MCF 10A (cell line): ENCODE measurements around the gene ANGEL1. TPM values are rescaled to one million over a fixed set of nuclear protein-coding genes. Genes with fewer than 3 reads are reported as not detected.

ENCODE experiments used
- BruUV-seq: library from RNA; stranded (reverse); fragments of 400-500 nt; replicated peaks from 2 replicates; lab custom pipeline; 2021; lab: Mats Ljungman, UMichigan
- CTCF ChIA-PET: fragments of 300-600 bp; sonication (Branson Sonifier 250); formaldehyde crosslinking; extraction: SDS; loops from one replicate; lab custom pipeline; 2021; ENCODE audit warnings: antibody characterized with exemption, inconsistent platforms; lab: Yijun Ruan, JAX
- POLR2A ChIA-PET: fragments of 300-600, 350-650 bp; sonication (Branson Sonifier 250); formaldehyde crosslinking; extraction: SDS; loops from one replicate; lab custom pipeline; 2020; ENCODE audit warnings: antibody characterized with exemption, inconsistent platforms; lab: Yijun Ruan, JAX
- DNase-seq: peaks from one replicate; pipeline ENCODE4 v3.0.0-alpha.2; 2018; ENCODE audit not compliant: unreplicated experiment
- H3K27ac Mint-ChIP-seq: one replicate; pipeline ENCODE4 v1.8.0; 2022; ENCODE audit warnings: mild to moderate bottlenecking, low read depth, mixed read lengths; ENCODE audit not compliant: unreplicated experiment
- H3K27me3 Mint-ChIP-seq: one replicate; pipeline ENCODE4 v1.8.0; 2022; ENCODE audit warnings: mixed read lengths; ENCODE audit not compliant: insufficient read depth, unreplicated experiment
- H3K36me3 Mint-ChIP-seq: one replicate; pipeline ENCODE4 v1.8.0; 2022; ENCODE audit warnings: mild to moderate bottlenecking, moderate library complexity, mixed read lengths; ENCODE audit not compliant: insufficient read depth, unreplicated experiment
- H3K4me1 Mint-ChIP-seq: one replicate; pipeline ENCODE4 v1.8.0; 2022; ENCODE audit warnings: mixed read lengths; ENCODE audit not compliant: insufficient read depth, unreplicated experiment
- H3K4me3 Mint-ChIP-seq: one replicate; pipeline ENCODE4 v1.8.0; 2022; ENCODE audit warnings: mild to moderate bottlenecking, moderate library complexity, mixed read lengths; ENCODE audit not compliant: unreplicated experiment
- H3K9me3 Mint-ChIP-seq: one replicate; pipeline ENCODE4 v1.8.0; 2022; ENCODE audit warnings: mixed read lengths; ENCODE audit not compliant: unreplicated experiment
- intact Hi-C: fragments of 100-400 bp; cut with micrococcal nuclease; formaldehyde crosslinking; loops from 2 replicates; pipeline ENCODE4 v1.14.1; 2022
- total RNA-seq: library from RNA; stranded (reverse); gene quantifications from 2 replicates; pipeline ENCODE4 v1.2.3, GENCODE V29; 2022
- TF ChIP-seq, protein P1 (sequence below): fragments of 200-600 bp; IDR thresholded peaks from one replicate; pipeline ENCODE4 v1.8.0; 2022; ENCODE audit warnings: antibody characterized with exemption, mild to moderate bottlenecking; ENCODE audit not compliant: unreplicated experiment

Gene ANGEL1
- total RNA-seq, 1 experiment from 2014 or later = 21.3 TPM

DNA sequence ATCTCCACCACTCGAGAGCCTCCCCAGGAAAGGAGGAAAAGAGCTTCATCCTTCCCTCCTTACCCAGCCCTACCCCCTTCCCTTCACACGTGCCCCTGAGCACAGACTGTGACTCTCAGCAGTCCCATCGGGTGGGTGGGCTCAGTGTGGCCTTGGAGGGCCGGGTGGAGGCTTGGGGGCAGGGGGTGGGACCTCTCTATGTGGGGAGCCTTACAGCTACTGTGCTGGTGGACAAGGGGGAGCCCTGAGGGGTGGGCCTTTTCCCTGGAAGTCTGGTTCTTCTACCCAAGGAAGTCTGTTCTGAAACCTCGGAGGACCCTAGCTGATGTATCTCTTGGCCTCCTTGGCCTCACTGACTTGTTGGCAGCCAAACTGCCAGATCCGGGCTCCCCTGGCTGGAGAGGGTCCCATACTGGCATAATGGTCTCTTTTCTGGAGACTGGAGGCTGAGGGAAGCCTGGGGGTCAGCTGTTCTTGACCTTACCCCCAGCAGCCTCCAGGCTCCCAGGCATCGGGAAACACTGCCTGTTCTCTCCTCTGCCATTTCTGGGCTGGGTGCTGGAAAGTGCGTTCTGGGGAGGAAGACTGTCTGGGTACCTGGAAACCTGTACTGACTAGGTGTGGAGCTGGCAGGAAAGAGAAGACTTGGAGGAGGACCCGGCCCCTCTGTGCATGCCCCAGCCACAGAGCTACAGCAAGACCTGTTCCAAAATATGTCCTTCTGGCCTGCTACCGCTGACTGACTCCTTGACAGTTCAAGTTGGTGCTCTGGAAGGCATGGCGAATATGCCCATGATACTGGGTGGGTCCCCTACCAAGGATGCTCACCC is 43.8 kb downstream of the ANGEL1 start:
- intact Hi-C loops = no loop called here
- Mint-ChIP-seq H3K27me3 (no peaks in the 10 kb centered on the region), H3K36me3 (peaks cover 2% of the 10 kb centered on the region), H3K9me3 (no peaks in the 10 kb centered on the region), H3K4me1 (no peaks in the 10 kb centered on the region), H3K4me3 (no peak overlapping the region), H3K27ac (no peak overlapping the region)
- ChIA-PET POLR2A (no interaction called here), CTCF (interaction anchor here (0.5 to 0.8 kb wide), 4 partner anchors 21 to 125 kb away, joined by 3 to 5 read pairs (median 4); no protein-coding TSS in a partner anchor)
- DNase-seq = no peak
- no TSS peak for BruUV-seq
- TF ChIP-seq, protein P1, sequence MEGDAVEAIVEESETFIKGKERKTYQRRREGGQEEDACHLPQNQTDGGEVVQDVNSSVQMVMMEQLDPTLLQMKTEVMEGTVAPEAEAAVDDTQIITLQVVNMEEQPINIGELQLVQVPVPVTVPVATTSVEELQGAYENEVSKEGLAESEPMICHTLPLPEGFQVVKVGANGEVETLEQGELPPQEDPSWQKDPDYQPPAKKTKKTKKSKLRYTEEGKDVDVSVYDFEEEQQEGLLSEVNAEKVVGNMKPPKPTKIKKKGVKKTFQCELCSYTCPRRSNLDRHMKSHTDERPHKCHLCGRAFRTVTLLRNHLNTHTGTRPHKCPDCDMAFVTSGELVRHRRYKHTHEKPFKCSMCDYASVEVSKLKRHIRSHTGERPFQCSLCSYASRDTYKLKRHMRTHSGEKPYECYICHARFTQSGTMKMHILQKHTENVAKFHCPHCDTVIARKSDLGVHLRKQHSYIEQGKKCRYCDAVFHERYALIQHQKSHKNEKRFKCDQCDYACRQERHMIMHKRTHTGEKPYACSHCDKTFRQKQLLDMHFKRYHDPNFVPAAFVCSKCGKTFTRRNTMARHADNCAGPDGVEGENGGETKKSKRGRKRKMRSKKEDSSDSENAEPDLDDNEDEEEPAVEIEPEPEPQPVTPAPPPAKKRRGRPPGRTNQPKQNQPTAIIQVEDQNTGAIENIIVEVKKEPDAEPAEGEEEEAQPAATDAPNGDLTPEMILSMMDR = no peak

DNA sequence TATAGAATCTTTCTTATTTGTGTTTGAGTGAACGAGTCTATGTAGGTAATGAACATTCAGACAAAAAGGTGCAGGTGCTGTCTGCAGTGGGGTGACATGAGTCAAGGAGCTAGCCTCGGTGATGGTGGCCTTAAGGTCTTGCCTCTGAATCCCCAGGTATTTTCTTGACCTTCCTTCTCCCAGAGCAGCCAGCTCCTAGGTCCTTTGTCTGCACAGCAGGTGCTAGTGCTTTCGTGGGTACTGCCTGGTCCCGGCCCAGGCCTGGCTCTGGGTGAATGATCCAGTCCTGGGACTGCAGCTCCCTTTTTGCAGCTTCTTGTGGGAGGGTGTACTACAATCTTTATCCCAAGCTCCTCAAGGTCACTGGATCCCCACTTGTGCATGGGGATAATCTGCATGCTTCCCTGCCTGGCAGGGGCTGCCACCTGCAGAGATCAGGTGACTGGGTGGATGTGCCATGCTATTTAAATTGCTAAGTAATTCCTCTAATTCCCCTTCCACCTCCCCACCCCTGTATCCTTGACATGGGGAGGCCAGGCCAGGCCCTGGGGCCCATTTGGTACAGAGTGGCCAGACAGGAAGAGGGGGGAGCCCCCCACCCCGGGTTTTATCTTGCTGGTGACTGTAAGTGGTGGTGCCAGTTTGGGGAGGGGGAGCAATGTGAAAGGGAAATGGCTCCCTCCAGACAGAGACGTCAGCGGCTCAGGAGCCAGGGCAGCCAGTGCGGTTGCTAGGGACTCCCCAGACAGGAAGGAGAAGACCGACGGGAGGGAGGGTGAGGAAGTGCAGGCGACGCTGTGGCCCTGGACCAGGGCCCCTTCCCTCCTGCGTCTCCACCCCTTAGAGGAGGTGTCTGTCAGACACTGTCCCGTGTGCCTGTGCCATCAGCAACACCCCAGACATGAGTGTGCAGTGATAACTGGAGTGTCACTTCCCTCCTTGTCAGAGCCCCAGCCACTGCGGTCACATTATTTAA is 44.7 kb downstream of the ANGEL1 start:
- ChIA-PET CTCF (interaction anchor here (0.6 kb wide), 2 partner anchors 17 to 21 kb away, joined by 3 to 5 read pairs; no protein-coding TSS in a partner anchor), POLR2A (no interaction called here)
- H3K9me3 Mint-ChIP-seq = no peaks in the 10 kb centered on the region
- no peak for DNase-seq
- intact Hi-C loops = no loop called here
- no peak overlapping the region for H3K4me3 Mint-ChIP-seq
- TF ChIP-seq, protein P1 = no peak
- no peak overlapping the region for H3K27ac Mint-ChIP-seq
- H3K4me1 Mint-ChIP-seq = no peaks in the 10 kb centered on the region
- no peaks in the 10 kb centered on the region for H3K27me3 Mint-ChIP-seq
- BruUV-seq = no TSS peak
- H3K36me3 Mint-ChIP-seq = no peaks in the 10 kb centered on the region

DNA sequence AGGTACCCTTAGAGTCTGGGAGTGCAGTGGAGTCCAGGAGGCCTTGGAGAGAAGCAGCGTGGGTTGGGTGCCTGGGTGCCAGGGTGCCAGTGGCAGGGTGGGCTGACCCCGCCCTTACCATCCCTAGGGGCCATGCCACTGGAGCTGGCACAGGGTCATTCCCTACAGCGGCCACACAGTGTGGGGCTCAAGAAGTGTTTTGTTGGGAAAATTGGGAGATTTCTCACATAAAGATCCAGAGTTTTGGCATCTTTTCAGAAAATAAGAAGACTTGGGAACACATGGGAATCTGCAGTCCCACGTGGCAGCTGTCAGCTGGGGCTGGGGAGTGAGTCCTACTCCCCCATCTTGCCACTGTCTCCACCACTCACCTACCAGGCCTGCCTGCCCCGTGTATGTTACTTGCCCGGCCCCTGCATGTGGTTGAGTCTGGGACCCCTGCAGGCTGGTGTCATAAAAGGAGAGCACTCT is 47.2 kb downstream of the ANGEL1 start:
- TF ChIP-seq, protein P1 = no peak
- H3K9me3 Mint-ChIP-seq = no peaks in the 10 kb centered on the region
- BruUV-seq = no TSS peak
- no peak overlapping the region for H3K4me3 Mint-ChIP-seq
- intact Hi-C loops = no loop called here
- no peaks in the 10 kb centered on the region for H3K36me3 Mint-ChIP-seq
- POLR2A ChIA-PET = no interaction called here
- no peaks in the 10 kb centered on the region for H3K27me3 Mint-ChIP-seq
- CTCF ChIA-PET = interaction anchor here (1.3 to 1.6 kb wide), 2 partner anchors 55 to 56 kb away, joined by 3 to 6 read pairs; no protein-coding TSS in a partner anchor
- no peak overlapping the region for H3K27ac Mint-ChIP-seq
- H3K4me1 Mint-ChIP-seq = no peaks in the 10 kb centered on the region
- DNase-seq = no peak
